ENCODE measurements around the gene PDE3B. TPM values are rescaled to one million over a fixed set of nuclear protein-coding genes. Genes with fewer than 3 reads are reported as not detected.
A peak's percentile ranks its signal among the peaks of the same experiment; 100 is the strongest.

The PDE3B gene
- total and polyA plus RNA-seq, 9 of the 15 experiments (the other 6 are each of a cell fraction or from before 2014, with no cell fraction given) = 2.3 to 22.5 (median 12.2) TPM

- in situ Hi-C loops (cut with MboI) = no loop called here
- peak; percentile 88 for ATAC-seq
- no peaks in the 10 kb centered on the region for H3K9me1 ChIP-seq (ENCODE audit: control insufficient read depth, insufficient read depth, low read length)
- no peak overlapping the region for H3K4me3 ChIP-seq
- POLR2A ChIA-PET = interaction anchor here (0.6 to 3.9 kb wide), 7 partner anchors 8 to 247 kb away, joined by 3 to 19 read pairs (median 5); no protein-coding TSS in a partner anchor
- no peaks in the 10 kb centered on the region for H4K20me1 ChIP-seq (replicated peaks; ENCODE audit: control insufficient read depth, insufficient read depth, low read length)
- WGBS (ENCODE audit: insufficient coverage, low coverage, missing lambda C conversion rate) = 9% methylated on average over 4 of the region's 4 CpGs
- peaks cover 20% of the 10 kb centered on the region for H3K9me3 ChIP-seq (replicated peaks; ENCODE audit: control insufficient read depth, insufficient read depth, low read depth, low read length)
- peak overlapping the region in 1 of 2 experiments; percentile 52; a peak in 2 of 4 replicates for H3K9ac ChIP-seq (ENCODE audit: insufficient read depth in 1 of 2, low read depth in 2 of 2, low read length in 2 of 2)
- H3K4me1 ChIP-seq (replicated peaks in 1 of 2; ENCODE audit: control insufficient read depth in 2 of 2, insufficient read depth in 2 of 2, low read length in 2 of 2) = peaks cover 0 to 37% of the 10 kb centered on the region in 2 experiments; a peak in 4 of 5 replicates
- no peak overlapping the region for H2AFZ ChIP-seq (ENCODE audit: low read depth, low read length)
- H3K4me2 ChIP-seq (ENCODE audit: insufficient read depth, low read length) = peak overlapping the region; percentile 26; the same call in 1 of the 2 replicates
- CTCF ChIA-PET (ENCODE audit: low intra/inter-chr PET ratio) = no interaction called here
- H3K36me3 ChIP-seq (ENCODE audit: control insufficient read depth, insufficient read depth, low read length) = peaks cover 44% of the 10 kb centered on the region
- BruUV-seq (replicated peaks) = no TSS peak
- no peaks in the 10 kb centered on the region for H3K27me3 ChIP-seq (ENCODE audit: control insufficient read depth in 2 of 2, insufficient read depth in 2 of 2, low read length in 2 of 2)
- intact Hi-C loops (cut with micrococcal nuclease) = loop anchor here (1.0 to 5.0 kb wide), 3 partner anchors 116 to 196 kb away; no protein-coding TSS in a partner anchor
- peaks cover 79% of the 10 kb centered on the region for H3K79me2 ChIP-seq (ENCODE audit: control insufficient read depth, insufficient read depth, low read length)
- peak overlapping the region; percentile 77 for H3K27ac ChIP-seq (ENCODE audit: extremely low read depth, low read depth, low read length)
- DNase-seq (ENCODE audit: extremely low read depth in 1 of 4, low spot score in 3 of 4) = peak; percentile 68 to 88 (median 80)
- peak; percentile 90 for FAIRE-seq
- TF ChIP-seq ZNF764 (CRISPR knock-in tag; IDR thresholded peaks at IDR 0.05; ENCODE audit: low read depth) = no peak
- TF ChIP-seq TAF1 (IDR thresholded peaks at IDR 0.05; ENCODE audit: control insufficient read depth, extremely low read depth, insufficient read depth, low read length, severe bottlenecking) = no peak
- TF ChIP-seq ZNF778 (CRISPR knock-in tag; IDR thresholded peaks at IDR 0.05) = no peak
- TF ChIP-seq, protein P1, sequence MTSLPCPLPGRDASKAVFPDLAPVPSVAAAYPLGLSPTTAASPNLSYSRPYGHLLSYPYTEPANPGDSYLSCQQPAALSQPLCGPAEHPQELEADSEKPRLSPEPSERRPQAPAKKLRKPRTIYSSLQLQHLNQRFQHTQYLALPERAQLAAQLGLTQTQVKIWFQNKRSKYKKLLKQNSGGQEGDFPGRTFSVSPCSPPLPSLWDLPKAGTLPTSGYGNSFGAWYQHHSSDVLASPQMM (CRISPR knock-in tag; IDR thresholded peaks at IDR 0.05) = no peak
- no peak for TF ChIP-seq HEY1 (CRISPR knock-in tag; IDR thresholded peaks at IDR 0.05; ENCODE audit: borderline replicate concordance)
- TF ChIP-seq TAF7 (tag; IDR thresholded peaks at IDR 0.05) = no peak
- TF ChIP-seq PURB (CRISPR knock-in tag; IDR thresholded peaks at IDR 0.05; ENCODE audit: low read depth) = no peak
- no peak for TF ChIP-seq CGGBP1 (CRISPR knock-in tag; IDR thresholded peaks at IDR 0.05)
- TF ChIP-seq ELF4 (CRISPR knock-in tag; IDR thresholded peaks at IDR 0.05) = no peak
- peak; percentile 73 for TF ChIP-seq NFIC (IDR thresholded peaks at IDR 0.05)
- TF ChIP-seq NR0B1 (IDR thresholded peaks at IDR 0.05; ENCODE audit: partially characterized antibody) = no peak
- TF ChIP-seq POLR2AphosphoS5 (IDR thresholded peaks at IDR 0.05; ENCODE audit: control insufficient read depth, insufficient read depth, low read depth, low read length) = peak; percentile 79
- TF ChIP-seq ZFP36 (IDR thresholded peaks at IDR 0.05; ENCODE audit: low read depth, low read length, partially characterized antibody) = no peak
- no peak for TF ChIP-seq SIX5 (IDR thresholded peaks at IDR 0.05; ENCODE audit: borderline replicate concordance in 1 of 2, insufficient read depth in 1 of 2, low read depth in 1 of 2, low read length in 2 of 2)
- TF ChIP-seq MAZ (CRISPR knock-in tag; conservative IDR thresholded peaks at IDR 0.05 in 1 of 2, IDR thresholded peaks at IDR 0.05 in 1 of 2) = 0 out of 4 replicates have a peak, but pooled peaks of 1 of the 2 experiments have one; percentile 10
- TF ChIP-seq TAF9B (IDR thresholded peaks at IDR 0.05; ENCODE audit: partially characterized antibody) = peak; percentile 46
- TF ChIP-seq PKNOX1 (IDR thresholded peaks at IDR 0.05) = peak; percentile 92
These were observed 13.2 kb downstream of the PDE3B start for GRCh38 chr11:14656536-14657457.

Measured in K562 (cell line).